Subcutaneous abdominal adipose tissue (tissue), 5 donors: ENCODE data around the gene PIM3.

Experiments used
- H3K27ac ChIP-seq: one replicate; pipeline ENCODE4 v1.7.0; 2013; ENCODE audit warnings: low read depth, mild to moderate bottlenecking, inconsistent platforms, low read length, moderate library complexity
- H3K27me3 ChIP-seq, 5 donors: one replicate each; pipeline ENCODE4 v1.7.0; 2013; ENCODE audit warnings: low read length in 5 of 5, inconsistent platforms in 1 of 5; ENCODE audit not compliant: control insufficient read depth in 5 of 5, insufficient read depth in 4 of 5
- H3K36me3 ChIP-seq, 5 donors: one replicate each; pipeline ENCODE4 v1.7.0; 2013; ENCODE audit warnings: low read length in 5 of 5; ENCODE audit not compliant: control insufficient read depth in 5 of 5, insufficient read depth in 5 of 5
- H3K4me1 ChIP-seq, 5 donors: one replicate each; pipeline ENCODE4 v1.7.0; 2013; ENCODE audit warnings: low read length in 5 of 5, mild to moderate bottlenecking in 3 of 5, moderate library complexity in 1 of 5; ENCODE audit not compliant: control insufficient read depth in 5 of 5, insufficient read depth in 5 of 5
- H3K4me3 ChIP-seq, 5 donors: one replicate each; pipeline ENCODE4 v1.7.0; 2013; ENCODE audit warnings: low read length in 5 of 5, low read depth in 1 of 5
- H3K9ac ChIP-seq, 5 donors: one replicate each; pipeline ENCODE4 v1.7.0; 2013; ENCODE audit warnings: low read length in 5 of 5, mild to moderate bottlenecking in 4 of 5, moderate library complexity in 3 of 5
- H3K9me3 ChIP-seq, 5 donors: one replicate each; pipeline ENCODE4 v1.7.0; 2013; ENCODE audit warnings: low read length in 5 of 5; ENCODE audit not compliant: control insufficient read depth in 5 of 5
- donor health status: healthy.
- donor health status: healthy.
- donor health status: healthy.
- donor health status: healthy.
- donor health status: healthy.

Gene PIM3

DNA sequence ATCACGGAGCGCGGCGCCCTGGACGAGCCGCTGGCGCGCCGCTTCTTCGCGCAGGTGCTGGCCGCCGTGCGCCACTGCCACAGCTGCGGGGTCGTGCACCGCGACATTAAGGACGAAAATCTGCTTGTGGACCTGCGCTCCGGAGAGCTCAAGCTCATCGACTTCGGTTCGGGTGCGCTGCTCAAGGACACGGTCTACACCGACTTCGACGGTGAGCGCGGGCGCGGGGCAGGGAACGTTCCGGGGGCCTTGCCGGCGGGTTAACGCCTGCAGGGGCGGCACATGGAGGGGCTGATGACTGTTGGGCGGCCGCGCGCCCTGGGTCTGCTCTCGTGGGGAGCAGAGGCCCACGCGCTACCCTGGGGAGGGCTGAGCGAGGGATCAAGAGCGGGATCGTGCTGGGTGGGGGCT lies 1.0 kb downstream of the PIM3 start:
- Histone ChIP-seq H3K36me3 (peaks cover 0 to 37% (median 25%) of the 10 kb centered on the region in 5 donors), H3K4me3 (peak overlapping the region in 4 of 5 donors; percentile 88 to 99 (median 96)), H3K27me3 (no peaks in the 10 kb centered on the region), H3K27ac (peak overlapping the region; percentile 98), H3K4me1 (peaks cover 5 to 78% (median 74%) of the 10 kb centered on the region in 5 donors), H3K9ac (peak overlapping the region; percentile 26 to 96 (median 92)), H3K9me3 (no peaks in the 10 kb centered on the region)

DNA sequence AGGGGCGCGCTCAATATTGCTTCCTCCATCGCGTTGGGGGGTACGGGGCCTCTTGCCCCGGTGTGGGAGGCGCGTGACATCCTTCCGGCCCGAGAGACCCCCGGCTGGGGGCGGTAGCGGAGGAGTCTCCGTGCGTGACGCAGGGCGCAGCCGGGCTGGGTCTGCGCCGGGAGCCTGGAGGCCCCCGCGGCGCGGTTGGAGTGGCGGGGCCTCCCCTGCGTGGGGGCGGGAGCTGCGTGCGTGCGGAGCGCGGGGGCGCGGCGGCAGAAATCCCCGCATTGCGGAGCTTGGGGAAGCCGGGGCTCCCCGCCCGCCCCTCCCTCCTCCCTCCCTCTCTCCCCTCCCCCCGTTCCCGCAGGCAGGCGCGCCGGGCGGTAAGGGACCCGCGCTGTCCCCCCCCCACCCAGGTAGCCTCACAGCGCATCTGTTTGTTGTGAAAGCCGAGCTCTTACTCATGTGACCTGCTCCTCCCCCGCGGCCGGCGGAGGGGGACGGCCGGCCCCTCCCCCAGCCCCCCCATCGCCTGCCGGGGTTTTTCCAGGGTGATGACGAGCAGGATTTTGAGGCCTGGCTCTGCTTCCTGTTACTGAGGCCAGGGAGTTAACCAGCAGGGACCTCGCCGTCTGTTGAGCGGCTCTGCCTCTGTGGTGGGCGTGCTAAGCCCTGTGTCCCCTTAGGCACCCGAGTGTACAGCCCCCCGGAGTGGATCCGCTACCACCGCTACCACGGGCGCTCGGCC lies 1.6 kb downstream of the PIM3 start:
- Histone ChIP-seq H3K36me3 (peaks cover 0 to 37% (median 25%) of the 10 kb centered on the region in 5 donors), H3K4me1 (peaks cover 5 to 78% (median 74%) of the 10 kb centered on the region in 5 donors), H3K4me3 (peak overlapping the region; percentile 62 to 99 (median 96))

DNA sequence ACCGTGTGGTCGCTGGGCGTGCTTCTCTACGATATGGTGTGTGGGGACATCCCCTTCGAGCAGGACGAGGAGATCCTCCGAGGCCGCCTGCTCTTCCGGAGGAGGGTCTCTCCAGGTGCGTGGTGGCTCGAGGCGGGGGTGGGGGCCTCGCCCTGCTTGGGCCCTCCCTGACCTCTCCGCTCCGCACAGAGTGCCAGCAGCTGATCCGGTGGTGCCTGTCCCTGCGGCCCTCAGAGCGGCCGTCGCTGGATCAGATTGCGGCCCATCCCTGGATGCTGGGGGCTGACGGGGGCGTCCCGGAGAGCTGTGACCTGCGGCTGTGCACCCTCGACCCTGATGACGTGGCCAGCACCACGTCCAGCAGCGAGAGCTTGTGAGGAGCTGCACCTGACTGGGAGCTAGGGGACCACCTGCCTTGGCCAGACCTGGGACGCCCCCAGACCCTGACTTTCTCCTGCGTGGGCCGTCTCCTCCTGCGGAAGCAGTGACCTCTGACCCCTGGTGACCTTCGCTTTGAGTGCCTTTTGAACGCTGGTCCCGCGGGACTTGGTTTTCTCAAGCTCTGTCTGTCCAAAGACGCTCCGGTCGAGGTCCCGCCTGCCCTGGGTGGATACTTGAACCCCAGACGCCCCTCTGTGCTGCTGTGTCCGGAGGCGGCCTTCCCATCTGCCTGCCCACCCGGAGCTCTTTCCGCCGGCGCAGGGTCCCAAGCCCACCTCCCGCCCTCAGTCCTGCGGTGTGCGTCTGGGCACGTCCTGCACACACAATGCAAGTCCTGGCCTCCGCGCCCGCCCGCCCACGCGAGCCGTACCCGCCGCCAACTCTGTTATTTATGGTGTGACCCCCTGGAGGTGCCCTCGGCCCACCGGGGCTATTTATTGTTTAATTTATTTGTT lies 2.4 kb downstream of the PIM3 start:
- peaks cover 0 to 37% (median 25%) of the 10 kb centered on the region in 5 donors for H3K36me3 ChIP-seq
- peaks cover 6 to 83% (median 76%) of the 10 kb centered on the region in 5 donors for H3K4me1 ChIP-seq
- H3K9me3 ChIP-seq = no peaks in the 10 kb centered on the region
- no peaks in the 10 kb centered on the region for H3K27me3 ChIP-seq
- peak overlapping the region; percentile 98 for H3K27ac ChIP-seq
- peak overlapping the region; percentile 67 to 99 (median 84) for H3K4me3 ChIP-seq
- peak overlapping the region; percentile 68 to 97 (median 92) for H3K9ac ChIP-seq

More for the DNA sequence above, 1.6 kb downstream of the PIM3 start:
- peak overlapping the region; percentile 68 to 97 (median 95) for H3K9ac ChIP-seq
- no peaks in the 10 kb centered on the region for H3K27me3 ChIP-seq
- H3K9me3 ChIP-seq = no peaks in the 10 kb centered on the region
- peak overlapping the region; percentile 98 for H3K27ac ChIP-seq

DNA sequence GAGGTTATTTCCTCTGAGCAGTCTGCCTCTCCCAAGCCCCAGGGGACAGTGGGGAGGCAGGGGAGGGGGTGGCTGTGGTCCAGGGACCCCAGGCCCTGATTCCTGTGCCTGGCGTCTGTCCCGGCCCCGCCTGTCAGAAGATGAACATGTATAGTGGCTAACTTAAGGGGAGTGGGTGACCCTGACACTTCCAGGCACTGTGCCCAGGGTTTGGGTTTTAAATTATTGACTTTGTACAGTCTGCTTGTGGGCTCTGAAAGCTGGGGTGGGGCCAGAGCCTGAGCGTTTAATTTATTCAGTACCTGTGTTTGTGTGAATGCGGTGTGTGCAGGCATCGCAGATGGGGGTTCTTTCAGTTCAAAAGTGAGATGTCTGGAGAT lies 3.1 kb downstream of the PIM3 start:
- peak overlapping the region; percentile 98 for H3K27ac ChIP-seq
- H3K4me3 ChIP-seq = peak overlapping the region; percentile 48 to 99 (median 84)
- no peaks in the 10 kb centered on the region for H3K9me3 ChIP-seq
- H3K4me1 ChIP-seq = peaks cover 7 to 84% (median 77%) of the 10 kb centered on the region in 5 donors
- peak overlapping the region; percentile 56 to 97 (median 92) for H3K9ac ChIP-seq
- H3K27me3 ChIP-seq = no peaks in the 10 kb centered on the region
- peaks cover 0 to 37% (median 25%) of the 10 kb centered on the region in 5 donors for H3K36me3 ChIP-seq

DNA sequence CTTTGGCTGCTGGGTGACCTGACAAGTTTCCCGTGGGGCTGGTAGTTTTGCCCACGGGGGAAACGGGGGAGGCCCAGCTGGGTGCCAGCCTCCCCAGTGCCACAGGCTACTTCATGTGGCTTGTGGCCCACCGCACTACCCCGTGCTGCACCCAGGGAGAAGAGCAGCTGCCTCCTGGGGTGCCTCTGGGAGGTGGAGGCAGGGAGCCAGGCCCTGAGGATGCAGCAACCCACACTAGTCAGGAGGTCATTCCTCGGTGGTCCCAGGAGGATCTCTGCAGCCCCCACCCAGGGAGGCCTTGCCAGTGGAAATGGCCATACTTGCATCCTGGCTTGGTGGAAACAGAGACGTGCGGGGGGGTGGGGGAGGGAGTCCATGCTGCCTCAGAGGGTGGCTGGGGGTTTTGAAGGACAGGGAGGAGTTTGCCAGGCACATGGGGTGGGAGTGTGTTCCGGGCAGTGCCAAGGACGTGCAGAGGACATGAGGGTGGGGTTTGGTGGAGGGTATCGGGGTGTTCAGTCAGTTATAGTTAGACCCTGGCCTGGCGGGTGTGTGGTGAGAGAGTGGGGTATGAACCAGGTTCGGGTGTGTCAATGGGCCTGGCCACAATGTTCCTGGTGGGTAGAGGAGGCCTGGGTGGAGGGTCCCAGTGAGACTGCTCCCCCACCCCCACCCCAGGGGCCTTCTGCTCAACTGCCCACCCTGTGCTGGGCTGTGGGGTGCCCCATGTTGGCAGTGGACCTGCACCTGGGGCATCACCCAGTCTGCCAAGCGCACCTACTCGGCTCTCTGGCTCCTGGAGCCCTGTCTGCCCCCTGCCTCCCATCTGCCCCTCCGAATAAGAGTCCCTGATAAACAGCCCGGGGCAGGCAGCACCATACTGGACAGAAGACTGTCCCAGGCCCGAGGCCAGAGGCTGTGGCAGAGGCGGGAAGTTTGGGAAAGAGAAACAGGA lies 3.8 kb downstream of the PIM3 start:
- peaks cover 0 to 37% (median 25%) of the 10 kb centered on the region in 5 donors for H3K36me3 ChIP-seq
- no peaks in the 10 kb centered on the region for H3K9me3 ChIP-seq
- peaks cover 7 to 84% (median 71%) of the 10 kb centered on the region in 5 donors for H3K4me1 ChIP-seq
- H3K9ac ChIP-seq = peak overlapping the region; percentile 56 to 97 (median 92)
- H3K4me3 ChIP-seq = peak overlapping the region; percentile 48 to 99 (median 84)
- no peaks in the 10 kb centered on the region for H3K27me3 ChIP-seq
- peak overlapping the region; percentile 98 for H3K27ac ChIP-seq

DNA sequence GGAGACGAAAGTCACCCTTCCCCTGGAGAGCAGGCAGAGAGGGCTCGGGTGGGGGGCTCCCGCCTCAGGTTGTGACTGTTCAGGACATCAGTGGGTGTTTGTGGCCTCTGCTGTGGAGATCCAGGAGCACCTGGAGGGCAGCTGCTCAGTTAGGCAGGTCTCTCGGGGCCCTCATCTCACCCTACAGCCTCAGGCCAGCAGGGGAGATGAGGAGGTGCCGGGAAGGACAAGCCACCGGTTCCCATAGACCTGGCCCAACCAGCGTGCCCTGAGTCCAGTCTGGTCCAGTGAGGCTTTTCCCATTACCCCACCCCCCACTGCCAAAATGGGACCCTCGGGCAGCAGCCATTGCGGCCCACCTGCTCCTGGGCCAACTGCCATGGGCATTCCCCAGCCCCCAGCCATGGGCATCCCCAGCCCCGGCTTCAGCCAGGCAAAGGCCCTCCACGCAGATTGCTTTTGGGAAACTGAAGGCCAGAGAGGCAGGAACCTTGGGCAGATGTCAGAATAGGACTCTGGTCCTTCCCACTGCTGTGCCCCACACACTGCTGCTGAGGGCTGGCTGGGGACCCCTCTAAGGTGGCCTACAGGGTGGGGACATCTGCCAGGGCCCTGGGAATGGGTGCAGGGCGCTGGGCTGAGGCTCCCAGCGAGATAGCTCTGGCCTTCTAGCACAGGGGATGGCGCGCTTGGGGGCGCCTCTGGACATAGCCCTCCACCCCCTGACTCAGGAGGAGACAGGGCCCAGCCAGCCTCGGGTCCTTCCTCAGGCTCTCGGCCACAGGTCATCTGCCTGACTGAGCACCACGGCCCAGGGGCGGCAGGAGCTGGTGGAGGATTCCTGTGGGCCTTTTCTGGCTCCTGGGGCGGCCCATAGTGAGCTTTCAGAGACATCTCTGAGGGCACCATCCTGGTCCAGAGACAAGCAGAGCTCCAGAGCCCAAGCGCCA lies 4.8 kb downstream of the PIM3 start:
- peak overlapping the region; percentile 98 for H3K27ac ChIP-seq
- H3K36me3 ChIP-seq = peaks cover 0 to 37% (median 25%) of the 10 kb centered on the region in 5 donors
- H3K9me3 ChIP-seq = no peaks in the 10 kb centered on the region
- peak overlapping the region in 3 of 5 donors; percentile 81 to 99 (median 97) for H3K4me3 ChIP-seq
- H3K27me3 ChIP-seq = no peaks in the 10 kb centered on the region
- H3K4me1 ChIP-seq = peaks cover 8 to 87% (median 74%) of the 10 kb centered on the region in 5 donors
- peak overlapping the region; percentile 38 to 97 (median 86) for H3K9ac ChIP-seq

DNA sequence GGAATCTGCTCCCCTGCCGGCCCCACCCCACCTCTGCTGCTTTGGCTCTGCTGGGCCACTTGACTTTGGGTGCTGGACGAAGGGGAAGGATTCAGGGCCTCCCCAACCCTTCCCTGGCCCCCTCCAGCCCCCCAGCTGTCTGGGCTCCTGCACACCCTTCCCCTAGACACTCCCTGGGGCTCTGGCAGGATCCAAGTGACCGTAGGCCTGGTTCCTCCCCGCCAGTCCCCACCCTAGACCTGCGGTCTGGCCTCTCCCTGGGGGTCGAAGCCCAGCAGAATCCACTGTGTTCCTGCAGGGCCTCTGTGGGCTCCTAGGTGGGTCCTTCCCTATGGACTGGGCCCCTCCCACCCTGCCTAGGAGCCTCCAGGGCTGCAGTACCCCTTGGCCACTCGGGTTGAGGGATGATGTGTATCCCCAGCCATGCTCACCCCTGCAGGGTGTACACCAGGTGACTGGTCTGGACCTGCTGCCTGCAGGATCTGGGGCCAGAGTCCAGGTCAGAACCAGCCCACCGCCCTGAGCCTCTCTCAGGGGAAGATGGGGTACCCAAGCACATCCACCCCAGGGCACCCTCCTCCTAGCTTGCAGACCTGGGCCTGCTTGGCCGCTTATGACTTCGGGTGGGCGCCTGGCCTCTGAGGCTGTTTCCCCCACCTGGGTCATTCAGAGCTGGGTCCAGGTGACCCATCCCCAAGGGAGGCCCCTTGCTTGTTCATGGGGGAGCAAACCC lies 5.6 kb downstream of the PIM3 start:
- Histone ChIP-seq H3K27ac (peak overlapping the region; percentile 98), H3K9me3 (no peaks in the 10 kb centered on the region), H3K4me1 (peaks cover 10 to 95% (median 79%) of the 10 kb centered on the region in 5 donors), H3K9ac (peak overlapping the region in 4 of 5 donors; percentile 62 to 97 (median 89)), H3K27me3 (no peaks in the 10 kb centered on the region), H3K36me3 (peaks cover 0 to 37% (median 25%) of the 10 kb centered on the region in 5 donors), H3K4me3 (peak overlapping the region in 4 of 5 donors; percentile 25 to 99 (median 46))
